ENCODE data around the gene PTPRCAP.

DNA sequence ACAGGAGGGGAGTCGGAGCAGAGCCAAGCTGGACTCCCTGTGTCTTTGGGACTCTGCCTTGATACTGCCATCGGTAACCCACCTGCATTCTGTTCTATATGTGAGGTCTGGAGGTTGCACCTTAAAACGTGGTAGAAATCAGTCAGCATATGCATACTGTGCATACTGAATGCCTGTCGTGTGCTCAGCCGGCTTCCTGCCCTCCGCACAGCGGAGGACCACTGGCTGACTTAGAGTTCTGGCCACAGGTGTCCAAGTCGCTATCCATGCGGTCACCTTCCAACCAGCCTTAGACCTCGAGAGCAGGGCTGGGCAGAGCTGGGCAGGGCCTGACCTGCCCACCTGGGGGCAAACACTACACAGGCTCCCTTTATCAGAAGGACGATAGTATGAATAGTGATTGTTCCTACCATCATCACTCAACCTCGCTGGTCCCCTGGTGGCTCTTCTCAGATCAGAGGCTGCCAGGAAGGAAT, 29.8 kb downstream of the PTPRCAP start:
- TF ChIP-seq, protein P1, sequence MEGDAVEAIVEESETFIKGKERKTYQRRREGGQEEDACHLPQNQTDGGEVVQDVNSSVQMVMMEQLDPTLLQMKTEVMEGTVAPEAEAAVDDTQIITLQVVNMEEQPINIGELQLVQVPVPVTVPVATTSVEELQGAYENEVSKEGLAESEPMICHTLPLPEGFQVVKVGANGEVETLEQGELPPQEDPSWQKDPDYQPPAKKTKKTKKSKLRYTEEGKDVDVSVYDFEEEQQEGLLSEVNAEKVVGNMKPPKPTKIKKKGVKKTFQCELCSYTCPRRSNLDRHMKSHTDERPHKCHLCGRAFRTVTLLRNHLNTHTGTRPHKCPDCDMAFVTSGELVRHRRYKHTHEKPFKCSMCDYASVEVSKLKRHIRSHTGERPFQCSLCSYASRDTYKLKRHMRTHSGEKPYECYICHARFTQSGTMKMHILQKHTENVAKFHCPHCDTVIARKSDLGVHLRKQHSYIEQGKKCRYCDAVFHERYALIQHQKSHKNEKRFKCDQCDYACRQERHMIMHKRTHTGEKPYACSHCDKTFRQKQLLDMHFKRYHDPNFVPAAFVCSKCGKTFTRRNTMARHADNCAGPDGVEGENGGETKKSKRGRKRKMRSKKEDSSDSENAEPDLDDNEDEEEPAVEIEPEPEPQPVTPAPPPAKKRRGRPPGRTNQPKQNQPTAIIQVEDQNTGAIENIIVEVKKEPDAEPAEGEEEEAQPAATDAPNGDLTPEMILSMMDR (IDR thresholded peaks at IDR 0.05), result no peak
- TF ChIP-seq POLR2A (IDR thresholded peaks at IDR 0.05), result no peak
